Left ventricle myocardium inferior (tissue), 1 donor: ENCODE measurements around the gene SSH3. TPM values are rescaled to one million over a fixed set of nuclear protein-coding genes. Genes with fewer than 3 reads are reported as not detected.

ENCODE experiments used
- DNase-seq: peaks from one replicate; pipeline ENCODE4 v3.0.0-alpha.2; 2020
- H3K27ac ChIP-seq: fragments of 200-600 bp; replicated peaks from 2 replicates; pipeline ENCODE4 v1.8.0; 2021
- H3K27me3 ChIP-seq: fragments of 200-600 bp; 2 replicates; pipeline ENCODE4 v1.8.0; 2021; ENCODE audit warnings: low read depth
- H3K36me3 ChIP-seq: fragments of 200-600 bp; 2 replicates; pipeline ENCODE4 v1.8.0; 2021
- H3K4me1 ChIP-seq: fragments of 200-600 bp; 2 replicates; pipeline ENCODE4 v1.8.0; 2021
- H3K4me3 ChIP-seq: fragments of 200-600 bp; 2 replicates; pipeline ENCODE4 v1.8.0; 2021; ENCODE audit warnings: mild to moderate bottlenecking, moderate library complexity
- H3K9me3 ChIP-seq: fragments of 200-600 bp; replicated peaks from 2 replicates; pipeline ENCODE4 v1.8.0; 2021
- intact Hi-C: fragments of 100-400 bp; cut with micrococcal nuclease; formaldehyde crosslinking; loops from one replicate; pipeline ENCODE4 v1.11.0; 2022
- total RNA-seq: library from RNA; stranded (reverse); fragmentation: NEBNext Ultra II Directional; extraction: Animal tissue kit (Norgen Biotek cat#: 25700); gene quantifications from one replicate; pipeline ENCODE4 v1.2.1, GENCODE V29; 2021
- TF ChIP-seq, protein P1 (sequence below): fragments of 200-600 bp; IDR thresholded peaks from 2 replicates; pipeline ENCODE4 v1.8.0; 2021; ENCODE audit warnings: antibody characterized with exemption, mild to moderate bottlenecking, borderline replicate concordance
- donor health status: DM: no; HTN: yes; CAD: no; lungs with severe emphysema.

Gene SSH3
- total RNA-seq, 1 donor from 2014 or later = 14.9 TPM

DNA sequence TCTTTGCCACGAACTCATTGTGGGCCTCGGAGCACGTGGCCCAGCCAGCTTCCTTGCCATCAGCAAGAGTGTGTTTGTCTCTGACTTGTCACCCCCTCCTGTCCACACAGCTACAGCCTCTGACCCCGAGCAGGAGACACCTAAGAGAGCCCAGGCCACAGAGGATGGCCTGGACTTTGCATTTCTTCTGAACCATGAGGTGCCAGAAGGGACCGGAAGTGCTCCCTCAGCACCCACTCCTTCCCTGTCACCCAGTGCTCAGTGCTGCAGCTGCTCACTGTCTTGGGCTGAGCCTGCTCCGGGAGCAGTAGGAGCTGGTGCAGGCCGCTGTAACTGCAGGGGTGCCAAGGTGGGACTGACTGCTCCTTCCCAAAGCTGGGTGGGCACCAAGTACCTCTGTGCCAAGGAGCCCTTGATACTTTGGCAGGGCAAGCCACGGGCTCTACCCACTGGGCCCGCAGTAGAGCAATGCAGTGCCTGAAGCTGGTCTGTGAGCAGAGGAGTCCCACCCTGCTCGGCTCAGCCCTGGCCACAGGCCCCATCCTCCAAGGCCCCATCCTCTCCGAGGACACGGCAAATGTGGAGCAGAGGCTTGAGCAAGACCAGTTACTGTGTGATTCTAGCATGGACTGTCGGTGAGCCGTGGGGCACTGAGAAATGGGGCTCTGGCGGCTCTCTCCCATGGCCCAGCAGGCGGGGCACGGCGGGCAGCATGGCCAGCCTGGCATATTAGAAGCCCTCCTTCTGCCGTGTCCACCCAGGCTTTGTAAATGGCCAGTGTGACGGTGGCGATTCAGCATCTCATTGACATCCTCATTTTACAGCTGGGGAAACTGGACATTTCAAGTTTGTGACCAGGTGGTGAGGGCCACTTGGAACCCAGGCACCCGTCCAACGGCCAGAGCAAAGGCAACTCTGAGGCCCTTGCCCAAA is 30.7 kb upstream of the SSH3 start:
- no peak for DNase-seq
- TF ChIP-seq, protein P1, sequence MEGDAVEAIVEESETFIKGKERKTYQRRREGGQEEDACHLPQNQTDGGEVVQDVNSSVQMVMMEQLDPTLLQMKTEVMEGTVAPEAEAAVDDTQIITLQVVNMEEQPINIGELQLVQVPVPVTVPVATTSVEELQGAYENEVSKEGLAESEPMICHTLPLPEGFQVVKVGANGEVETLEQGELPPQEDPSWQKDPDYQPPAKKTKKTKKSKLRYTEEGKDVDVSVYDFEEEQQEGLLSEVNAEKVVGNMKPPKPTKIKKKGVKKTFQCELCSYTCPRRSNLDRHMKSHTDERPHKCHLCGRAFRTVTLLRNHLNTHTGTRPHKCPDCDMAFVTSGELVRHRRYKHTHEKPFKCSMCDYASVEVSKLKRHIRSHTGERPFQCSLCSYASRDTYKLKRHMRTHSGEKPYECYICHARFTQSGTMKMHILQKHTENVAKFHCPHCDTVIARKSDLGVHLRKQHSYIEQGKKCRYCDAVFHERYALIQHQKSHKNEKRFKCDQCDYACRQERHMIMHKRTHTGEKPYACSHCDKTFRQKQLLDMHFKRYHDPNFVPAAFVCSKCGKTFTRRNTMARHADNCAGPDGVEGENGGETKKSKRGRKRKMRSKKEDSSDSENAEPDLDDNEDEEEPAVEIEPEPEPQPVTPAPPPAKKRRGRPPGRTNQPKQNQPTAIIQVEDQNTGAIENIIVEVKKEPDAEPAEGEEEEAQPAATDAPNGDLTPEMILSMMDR = no peak

GRCh38 chr11:67273260-67273990 is 29.9 kb upstream of the SSH3 start:
- peaks cover 8% of the 10 kb centered on the region for H3K36me3 ChIP-seq

More for the DNA sequence above, 30.7 kb upstream of the SSH3 start:
- H3K27ac ChIP-seq = peak overlapping the region; percentile 94
- peaks cover 100% of the 10 kb centered on the region for H3K4me1 ChIP-seq
- no peaks in the 10 kb centered on the region for H3K27me3 ChIP-seq
- peaks cover 6% of the 10 kb centered on the region for H3K36me3 ChIP-seq
- H3K4me3 ChIP-seq = peak overlapping the region; percentile 98
- intact Hi-C loops = no loop called here
- H3K9me3 ChIP-seq = no peaks in the 10 kb centered on the region

GRCh38 chr11:67274768-67275605 is 28.3 kb upstream of the SSH3 start:
- DNase-seq = peak; percentile 75
- no peaks in the 10 kb centered on the region for H3K9me3 ChIP-seq
- no peaks in the 10 kb centered on the region for H3K27me3 ChIP-seq
- intact Hi-C loops = no loop called here
- peaks cover 18% of the 10 kb centered on the region for H3K36me3 ChIP-seq
- H3K4me1 ChIP-seq = peaks cover 100% of the 10 kb centered on the region
- peak overlapping the region; percentile 94 for H3K27ac ChIP-seq
- TF ChIP-seq, protein P1 = no peak
- peak overlapping the region; percentile 38 for H3K4me3 ChIP-seq

More at GRCh38 chr11:67273260-67273990, 29.9 kb upstream of the SSH3 start:
- Histone ChIP-seq H3K9me3 (no peaks in the 10 kb centered on the region), H3K27me3 (no peaks in the 10 kb centered on the region), H3K4me3 (peak overlapping the region; percentile 22), H3K27ac (peak overlapping the region; percentile 94), H3K4me1 (peaks cover 100% of the 10 kb centered on the region)
- TF ChIP-seq, protein P1 = peak; percentile 24
- DNase-seq = no peak
- intact Hi-C loops = no loop called here

GRCh38 chr11:67275606-67276409 is 27.5 kb upstream of the SSH3 start:
- Histone ChIP-seq H3K9me3 (no peaks in the 10 kb centered on the region), H3K4me3 (peak overlapping the region; percentile 38), H3K36me3 (peaks cover 26% of the 10 kb centered on the region), H3K27ac (peak overlapping the region; percentile 94), H3K27me3 (no peaks in the 10 kb centered on the region), H3K4me1 (peaks cover 100% of the 10 kb centered on the region)
- intact Hi-C loops = no loop called here
- TF ChIP-seq, protein P1 = no peak
- no peak for DNase-seq
